Glomerular visceral epithelial cell (primary cell): ENCODE data around the gene SLC24A4.
A peak's percentile ranks its signal among the peaks of the same experiment; 100 is the strongest.

ENCODE experiments used
- DNase-seq: peaks from one replicate; pipeline ENCODE4 v3.0.0-alpha.2; 2016; ENCODE audit errors: extremely low spot score

The SLC24A4 gene

DNA sequence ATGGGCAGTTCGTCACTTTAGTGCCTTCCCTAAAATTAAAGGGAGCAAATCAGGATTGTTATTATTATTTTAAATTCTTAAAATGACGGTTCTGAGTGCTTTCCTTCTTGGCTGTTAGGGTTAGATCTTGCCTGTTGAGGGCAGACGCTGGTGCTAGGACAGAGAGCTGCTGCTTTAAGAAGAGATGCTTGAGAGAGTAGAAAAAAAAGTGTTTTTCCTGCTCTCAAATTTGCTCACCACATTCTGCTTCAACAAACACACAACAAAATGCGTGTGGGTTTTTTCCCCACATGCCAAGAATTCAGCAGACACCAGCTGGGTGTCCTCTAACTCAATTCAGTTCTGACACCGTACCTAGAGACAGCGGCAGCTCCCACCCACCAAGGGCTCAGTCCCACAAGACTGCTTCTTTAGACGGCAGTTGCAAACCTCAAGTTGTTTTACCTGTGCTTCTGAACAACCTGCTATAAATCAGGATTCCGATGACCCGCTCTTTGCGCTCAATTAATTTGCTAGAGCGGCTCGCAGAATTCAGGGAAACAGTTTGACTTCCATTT, 114.8 kb downstream of the SLC24A4 start:
- no peak for DNase-seq

DNA sequence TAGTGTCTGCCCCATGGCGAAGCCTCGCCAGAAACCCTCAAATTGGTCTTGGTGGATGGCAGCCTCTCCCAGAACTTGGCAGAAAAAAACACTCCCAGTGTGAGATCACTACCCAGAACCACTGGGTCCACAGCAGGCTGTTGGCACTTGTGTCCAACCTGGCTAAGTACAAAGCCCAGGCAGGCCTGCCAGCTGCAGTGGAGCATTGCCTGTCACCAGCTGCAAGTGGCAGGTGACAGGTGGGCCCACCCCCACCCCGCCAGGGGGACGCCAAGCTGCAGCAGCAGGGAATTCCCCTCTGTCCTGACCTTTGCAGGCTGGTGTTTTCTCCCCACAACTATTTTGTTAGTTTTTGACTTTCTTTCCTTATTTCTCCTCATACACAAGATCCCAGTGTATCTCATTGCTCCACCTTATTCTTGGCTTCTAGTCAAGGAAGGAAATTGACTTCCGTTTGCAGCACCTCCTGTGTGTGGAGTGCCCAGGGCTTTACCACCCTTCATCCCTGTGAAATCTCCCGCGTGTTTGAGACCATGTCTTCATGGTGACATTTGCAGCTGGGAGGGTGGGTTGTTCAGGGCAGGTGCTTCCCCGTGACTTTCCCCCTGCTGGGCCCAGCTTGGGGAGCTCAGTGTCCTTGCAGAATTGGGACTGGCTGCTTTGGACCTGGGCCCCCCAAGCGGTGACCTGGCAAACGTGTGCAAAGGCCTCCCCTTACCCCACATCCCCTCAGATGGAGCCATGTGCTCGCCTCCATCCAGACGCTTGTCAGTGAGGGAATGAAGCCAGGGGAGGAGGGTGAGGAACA, 116.8 kb downstream of the SLC24A4 start:
- no peak for DNase-seq

DNA sequence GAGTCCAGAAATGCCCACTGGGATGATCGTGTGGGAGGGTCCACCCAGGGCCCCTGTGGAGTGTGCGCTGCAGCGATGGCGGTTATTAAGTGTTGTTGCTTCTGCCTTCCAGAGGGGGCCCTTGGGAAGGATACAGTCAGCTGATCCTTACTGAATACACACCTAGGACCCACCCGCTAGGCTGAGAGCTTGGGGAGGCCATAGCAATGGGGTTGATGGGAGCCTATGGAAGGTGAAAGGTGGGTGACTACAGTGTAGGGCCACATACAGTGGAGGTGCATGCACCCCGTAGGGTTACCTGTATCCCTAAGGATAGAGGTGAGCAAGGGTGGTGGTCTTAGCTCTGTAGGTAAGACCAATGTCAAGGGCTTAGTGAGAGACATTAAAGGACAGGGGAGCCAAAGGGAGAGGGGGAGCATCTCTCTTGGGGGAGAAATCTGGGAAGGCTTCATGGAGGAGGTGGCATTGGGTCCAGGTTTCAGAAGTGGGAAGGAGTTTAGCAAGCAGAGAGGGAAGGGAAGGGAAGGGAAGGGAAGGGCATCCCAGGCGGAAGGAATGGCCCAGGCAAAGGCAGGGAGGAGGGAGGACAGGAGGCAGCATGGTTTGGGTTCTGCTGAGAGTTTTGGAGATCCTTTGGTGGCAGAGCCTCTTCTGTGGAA, 117.5 kb downstream of the SLC24A4 start:
- DNase-seq, result no peak

DNA sequence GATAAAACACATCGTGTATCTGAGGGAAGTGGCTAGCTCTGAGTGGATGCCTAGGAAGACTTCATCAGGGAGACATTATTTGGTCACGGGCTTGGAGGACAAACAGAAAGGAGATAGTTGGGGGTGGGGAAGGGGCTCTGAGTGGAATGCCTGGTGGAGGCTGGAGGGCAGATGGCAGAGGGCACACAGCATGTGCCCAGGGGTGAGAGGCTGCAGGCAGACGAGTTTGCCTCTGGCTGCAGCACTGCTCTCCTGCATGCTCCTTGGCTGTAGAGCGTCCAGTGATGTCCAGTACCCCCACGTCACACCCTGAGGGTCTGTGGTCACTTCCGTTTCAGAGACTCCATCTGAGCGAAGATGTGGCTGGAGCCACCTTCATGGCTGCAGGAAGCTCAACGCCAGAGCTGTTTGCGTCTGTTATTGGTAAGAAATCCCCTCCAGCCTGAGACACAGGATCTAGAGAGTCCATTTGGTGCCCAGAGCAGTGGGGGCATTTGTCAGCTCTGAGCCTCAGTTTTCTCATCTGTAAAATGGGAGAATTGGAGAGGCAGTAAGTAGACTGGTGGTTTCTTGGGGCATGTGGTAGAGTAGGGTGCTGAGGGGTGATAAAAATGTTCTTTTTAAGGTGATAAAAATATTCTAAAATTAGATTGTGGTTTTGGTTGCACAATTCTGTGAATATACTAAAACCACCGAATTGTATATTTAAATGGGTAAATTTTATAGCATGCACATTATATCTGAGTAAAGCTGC, 119.0 kb downstream of the SLC24A4 start:
- DNase-seq, result no peak

DNA sequence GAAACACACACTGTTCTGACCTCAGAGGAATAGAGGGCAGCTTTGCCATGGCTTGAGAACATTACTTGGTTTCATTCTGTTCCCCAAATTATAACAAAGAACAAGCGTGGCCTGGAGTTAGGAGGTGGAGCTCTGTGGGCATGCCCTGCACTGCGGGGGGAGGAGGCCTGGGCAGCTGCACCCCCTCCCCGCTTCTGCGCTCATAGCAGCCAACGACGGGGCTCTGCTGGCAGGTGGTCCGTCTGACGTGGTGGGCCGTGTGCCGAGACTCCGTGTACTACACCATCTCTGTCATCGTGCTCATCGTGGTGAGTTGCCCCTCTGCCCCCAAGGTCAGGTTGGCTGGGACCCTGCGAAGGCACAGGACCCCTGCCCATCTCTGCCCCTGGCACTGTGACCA, 120.2 kb downstream of the SLC24A4 start:
- DNase-seq, result no peak

DNA sequence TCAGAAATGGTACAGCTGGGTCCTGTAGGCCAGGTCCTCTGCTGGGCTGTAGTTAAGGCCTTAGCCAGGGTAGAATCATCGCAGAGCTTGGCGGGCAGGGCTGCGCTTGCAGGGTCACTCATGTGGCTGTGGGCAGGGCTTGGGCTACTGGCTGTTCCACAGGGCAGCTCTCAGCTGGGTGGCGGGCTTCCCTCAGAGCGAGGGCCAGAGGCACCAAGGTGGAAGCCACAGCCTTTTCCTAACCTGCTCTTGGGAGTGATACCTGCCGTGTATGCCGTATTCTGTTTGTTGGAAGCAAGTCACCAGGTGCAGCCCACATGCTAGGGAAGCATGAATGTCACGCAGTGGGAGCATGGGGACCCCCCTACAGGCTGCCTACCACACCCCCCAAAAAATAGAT, 120.8 kb downstream of the SLC24A4 start:
- no peak for DNase-seq

DNA sequence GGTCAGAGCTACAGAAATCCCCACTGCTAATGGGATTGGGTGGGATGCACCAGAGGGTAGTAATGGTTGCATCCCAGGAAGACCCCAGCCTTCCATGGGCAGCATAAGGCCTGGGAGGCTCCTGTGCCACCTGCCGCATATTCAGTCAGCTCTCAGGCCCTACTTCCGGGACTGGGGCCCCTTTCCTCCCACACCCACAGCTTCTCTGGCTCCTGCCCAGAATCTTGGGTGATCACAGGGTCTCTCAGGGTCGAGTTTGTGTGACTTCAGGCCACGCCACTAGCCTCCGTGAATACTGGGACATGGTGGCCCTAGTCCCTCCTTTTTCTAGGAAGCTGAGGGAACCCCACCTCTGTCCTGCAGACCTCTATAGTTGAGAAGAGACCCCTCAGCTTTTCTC, 123.8 kb downstream of the SLC24A4 start:
- no peak for DNase-seq

DNA sequence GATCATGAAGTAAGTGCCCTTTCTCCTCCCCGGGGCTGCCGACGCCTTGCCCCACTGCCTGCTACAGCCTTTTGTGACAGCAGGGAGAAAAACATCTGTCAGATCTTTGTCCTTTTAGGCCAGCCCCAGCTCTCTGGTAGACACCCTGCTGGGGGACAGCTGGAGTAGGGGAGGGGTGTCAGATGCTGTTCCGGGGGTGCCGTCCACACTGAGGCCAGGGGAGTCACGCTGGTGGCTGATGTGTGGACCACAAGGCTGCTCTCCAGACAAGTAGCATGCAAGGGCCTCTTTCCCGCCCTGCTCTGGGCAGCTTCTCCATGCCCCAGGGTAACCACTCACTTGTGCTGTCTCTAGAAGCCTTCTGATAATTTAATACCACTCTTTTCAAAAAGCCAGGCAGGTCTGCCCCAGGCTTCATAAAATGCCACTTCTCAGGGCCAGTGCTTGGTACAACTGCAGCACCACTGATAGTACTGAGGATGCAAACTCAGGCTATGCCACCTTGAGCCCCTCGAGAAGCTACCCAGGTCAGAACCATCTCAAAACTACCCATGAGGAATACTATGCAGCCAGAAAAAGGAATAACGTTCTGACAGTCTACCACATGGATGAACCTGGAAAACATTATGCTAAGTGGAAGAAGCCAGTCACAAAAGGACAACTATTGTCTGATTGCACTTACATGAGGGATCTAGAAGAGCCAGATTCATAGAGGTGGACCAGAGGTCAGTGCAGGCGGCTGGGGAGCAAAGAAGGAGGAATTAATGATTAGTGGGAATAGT, 124.6 kb downstream of the SLC24A4 start:
- DNase-seq, result no peak

DNA sequence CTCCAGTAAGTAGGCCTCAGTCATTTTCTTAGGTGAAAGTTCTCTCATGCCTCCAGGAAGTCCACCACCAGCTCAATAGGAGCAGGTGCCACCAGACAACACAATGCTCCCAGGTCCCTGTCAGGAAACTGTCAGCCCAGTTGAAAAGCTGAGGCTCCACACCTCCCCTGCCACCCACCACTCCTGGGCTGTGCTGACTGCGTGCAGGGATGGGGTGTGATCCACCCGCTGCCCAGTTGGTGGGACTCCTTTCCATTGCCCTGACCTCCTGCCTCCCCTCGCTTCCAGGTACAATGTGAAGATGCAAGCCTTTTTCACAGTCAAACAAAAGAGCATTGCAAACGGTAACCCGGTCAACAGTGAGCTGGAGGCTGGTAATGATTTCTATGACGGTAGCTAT, 125.8 kb downstream of the SLC24A4 start:
- DNase-seq, result no peak

DNA sequence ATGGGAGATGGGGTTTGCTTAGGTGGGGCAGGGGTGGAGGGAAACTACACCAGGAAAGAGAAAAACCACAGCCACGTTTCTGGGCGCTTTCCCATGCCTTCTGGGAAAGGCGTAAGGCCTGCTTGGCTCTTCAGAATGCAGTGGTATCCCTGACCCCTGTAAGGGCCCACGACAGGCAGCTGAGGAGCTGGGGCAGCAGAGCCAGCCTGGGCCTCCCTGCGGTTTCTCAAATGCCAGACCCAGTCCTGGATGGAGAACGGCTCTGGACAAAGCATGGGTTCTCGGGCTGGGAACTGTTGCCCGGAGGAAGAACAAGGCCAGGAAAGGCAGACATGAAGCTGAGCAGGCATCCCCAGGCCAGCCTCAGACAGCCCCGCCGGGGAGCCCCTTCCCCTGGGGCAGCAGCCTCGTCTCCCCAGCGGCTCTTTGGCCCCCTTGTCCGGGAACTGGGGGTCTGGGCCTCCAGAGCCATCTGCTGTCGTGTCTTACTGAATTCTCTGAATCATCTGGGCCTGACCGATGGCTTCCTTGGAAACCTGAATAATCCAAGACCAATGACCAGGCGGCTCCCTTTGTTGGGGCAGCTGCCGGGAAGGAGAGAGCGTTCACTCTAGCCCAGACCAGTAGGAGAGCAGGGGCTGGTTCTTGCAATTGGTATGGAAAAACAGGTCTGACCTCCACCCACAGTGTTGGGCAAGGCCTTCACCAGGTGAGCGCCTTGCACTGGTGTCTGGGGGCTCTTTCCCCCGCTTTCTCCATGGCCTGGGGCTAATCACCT, 126.6 kb downstream of the SLC24A4 start:
- no peak for DNase-seq

DNA sequence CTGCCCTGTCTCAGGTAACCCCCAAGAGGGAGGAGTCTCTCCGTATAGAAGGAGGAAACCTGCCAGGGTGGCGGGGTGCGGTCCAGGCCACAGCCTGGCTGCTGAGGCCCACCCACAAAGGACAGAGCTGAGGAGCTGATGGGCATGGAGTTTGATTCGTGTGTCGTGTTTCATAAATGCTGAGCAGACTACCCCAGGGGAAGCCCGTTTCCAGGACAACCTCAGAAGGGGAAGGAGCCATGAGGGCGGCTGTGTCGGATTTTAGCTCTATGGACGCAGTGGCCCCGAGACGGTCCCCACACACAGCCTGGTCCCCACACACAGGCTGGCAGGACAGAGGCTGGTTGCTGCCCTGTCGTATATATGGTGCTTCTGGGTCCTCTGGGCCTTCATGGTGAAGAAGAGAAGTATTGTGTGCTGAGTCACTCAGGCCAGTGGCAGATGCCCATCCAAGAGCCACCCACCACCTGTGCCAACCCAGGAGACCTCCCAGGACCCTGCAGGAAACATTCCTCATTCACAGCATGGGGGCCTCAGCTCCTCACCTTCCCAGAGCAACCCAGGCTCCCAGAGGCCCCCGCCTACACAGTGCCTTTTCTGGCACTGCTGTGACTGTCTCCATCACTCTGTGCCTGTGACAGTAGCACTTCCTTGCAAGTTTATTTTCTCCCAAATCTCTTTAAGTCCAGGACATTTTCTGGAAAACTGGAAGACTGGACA, 127.5 kb downstream of the SLC24A4 start:
- DNase-seq, result no peak

DNA sequence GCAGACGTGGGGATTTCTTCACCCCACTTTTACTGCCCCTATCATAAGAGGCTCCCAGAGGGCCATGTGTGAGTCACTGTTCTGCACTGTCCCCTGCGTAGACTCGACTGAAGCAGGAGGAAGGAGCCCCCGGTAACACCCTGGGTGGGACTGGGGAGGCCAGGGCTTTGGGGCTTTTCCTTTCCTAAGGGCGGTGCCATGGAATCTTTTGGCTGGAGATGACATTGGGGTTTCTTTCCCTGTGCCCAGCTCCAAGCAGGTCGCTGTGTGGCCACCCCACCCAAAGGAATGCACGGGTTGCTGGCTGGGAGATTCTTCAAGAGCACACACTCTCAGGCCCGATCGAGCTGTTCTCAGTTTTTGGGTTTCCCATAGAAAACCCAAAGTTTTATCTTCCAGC, 128.3 kb downstream of the SLC24A4 start:
- no peak for DNase-seq

DNA sequence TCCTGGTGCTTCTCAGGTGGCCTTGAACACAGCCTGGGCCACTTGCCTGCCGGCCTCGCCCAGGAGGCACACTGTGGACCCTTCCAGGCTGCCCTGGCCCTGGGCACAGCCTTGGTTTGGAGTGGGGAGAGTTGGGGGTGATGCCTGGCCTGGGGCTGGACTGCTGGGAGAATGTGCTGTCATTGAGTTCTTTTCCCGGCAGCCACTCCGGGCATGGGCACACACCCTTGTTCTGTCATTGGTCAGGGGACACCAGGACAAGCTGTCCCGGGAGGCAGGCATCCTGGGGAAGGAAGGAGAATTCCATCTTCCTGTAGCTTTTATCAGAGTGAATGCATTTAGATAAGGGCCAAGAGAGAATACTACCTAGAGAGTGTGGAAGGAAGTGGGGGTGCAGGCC, 128.8 kb downstream of the SLC24A4 start:
- DNase-seq, result no peak

DNA sequence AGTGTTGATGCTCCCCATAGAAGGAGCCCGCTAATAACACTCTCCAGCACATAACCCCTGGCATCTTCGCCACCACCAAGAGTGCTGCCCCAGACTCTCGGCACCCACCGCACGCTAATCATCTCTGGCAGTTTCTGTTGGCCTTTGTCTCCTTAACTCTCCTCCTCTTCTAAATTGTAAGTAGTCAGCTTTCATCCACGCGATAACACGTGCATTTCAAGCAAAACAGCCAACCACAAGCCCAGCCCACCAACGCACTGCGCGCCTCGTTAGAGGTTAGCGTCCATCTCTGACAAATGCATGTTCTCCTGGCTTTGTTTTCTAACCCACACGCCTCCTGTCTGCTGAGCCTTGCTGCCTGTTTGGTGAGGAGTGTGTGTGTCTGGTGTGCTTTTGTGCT, 129.5 kb downstream of the SLC24A4 start:
- no peak for DNase-seq

DNA sequence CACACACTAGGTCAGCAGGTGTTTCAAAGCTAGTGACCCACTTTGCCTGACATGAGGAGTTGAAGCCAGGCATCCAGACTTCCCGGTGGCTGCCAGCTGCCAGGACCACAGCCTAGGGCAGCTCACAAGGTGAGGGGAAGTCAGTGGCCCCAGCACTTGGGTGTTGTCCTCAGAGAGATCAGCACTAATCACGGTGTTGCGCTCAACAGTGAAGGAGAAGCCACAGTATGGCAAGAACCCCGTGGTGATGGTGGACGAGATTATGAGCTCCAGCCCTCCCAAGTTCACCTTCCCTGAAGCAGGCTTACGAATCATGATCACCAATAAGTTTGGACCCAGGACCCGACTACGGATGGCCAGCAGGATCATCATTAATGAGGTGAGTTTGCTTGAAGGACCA, 130.7 kb downstream of the SLC24A4 start:
- no peak for DNase-seq

DNA sequence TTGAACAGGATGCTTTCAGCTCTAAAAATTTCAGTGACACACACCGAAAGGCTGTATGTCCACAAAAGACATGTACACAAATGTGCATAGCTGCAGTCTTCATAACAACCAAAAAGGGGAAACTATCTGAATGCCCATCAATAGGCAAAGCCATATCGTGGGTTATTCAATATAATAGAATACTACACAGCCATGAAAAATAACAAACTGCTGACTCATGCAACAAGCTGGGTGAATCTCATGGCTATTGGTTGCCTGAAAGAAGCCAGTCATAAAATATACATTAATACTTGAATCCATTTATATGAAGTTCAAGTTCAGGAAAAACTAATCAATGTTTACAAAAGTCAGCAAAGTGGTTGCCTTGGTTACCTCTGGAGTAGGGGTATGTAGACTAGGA, 132.3 kb downstream of the SLC24A4 start:
- no peak for DNase-seq

DNA sequence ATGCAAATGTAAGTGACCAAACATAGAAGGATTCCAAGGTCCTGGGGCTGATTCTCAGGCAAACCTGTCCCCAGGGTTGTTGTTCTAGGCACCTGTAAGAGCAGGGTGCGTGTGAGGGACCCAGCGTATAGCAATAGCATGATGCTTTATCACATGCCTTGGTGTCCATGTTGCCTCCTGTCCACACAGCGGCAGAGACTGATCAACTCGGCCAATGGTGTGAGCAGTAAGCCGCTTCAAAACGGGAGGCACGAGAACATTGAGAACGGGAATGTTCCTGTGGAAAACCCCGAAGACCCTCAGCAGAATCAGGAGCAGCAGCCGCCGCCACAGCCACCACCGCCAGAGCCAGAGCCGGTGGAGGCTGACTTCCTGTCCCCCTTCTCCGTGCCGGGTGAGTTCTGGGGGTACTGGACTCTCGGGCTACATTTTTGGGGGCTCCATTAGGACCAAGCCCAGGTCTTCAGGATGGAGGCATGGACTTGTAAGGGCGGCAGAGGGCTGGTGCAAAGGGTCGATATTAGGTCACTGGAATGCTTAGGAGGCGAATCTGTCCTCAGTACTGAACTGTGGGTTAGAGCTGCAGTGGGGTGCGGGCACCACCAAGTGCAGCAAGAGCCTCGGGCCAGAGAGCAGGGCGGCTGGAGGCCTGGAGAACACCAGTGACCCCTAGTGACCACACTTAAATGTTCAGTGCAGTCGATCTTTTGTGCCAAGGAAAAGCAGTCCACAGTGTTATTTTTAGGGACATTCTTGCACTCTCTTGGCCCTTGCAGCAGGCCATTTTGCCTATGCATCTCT, 133.4 kb downstream of the SLC24A4 start:
- DNase-seq, result peak; percentile 66

DNA sequence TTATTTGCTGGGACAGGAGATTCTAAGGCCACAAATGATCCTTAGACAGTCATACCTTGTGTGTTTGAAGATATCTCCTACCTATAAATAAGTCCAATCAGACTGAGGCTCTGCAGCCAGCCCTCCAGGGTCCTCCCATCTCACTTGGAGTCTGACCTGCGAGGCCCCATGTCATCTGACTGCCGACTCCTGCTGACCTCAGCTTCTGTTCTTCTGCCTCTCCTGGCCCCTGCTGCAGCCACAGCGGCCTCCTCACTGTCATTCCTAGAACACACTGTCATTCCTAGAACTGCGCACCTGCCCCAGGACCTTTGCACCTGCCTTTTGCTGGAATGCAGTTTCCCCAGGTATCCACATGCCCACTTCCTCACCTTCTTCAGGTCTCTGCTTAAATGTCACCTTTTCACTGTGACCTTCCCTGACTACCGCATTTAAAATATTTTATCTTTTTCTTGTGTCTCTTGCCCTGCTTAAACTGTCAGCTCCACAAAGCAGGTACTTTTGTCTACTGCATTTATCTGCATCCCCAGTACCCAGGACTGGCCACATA, 134.1 kb downstream of the SLC24A4 start:
- DNase-seq, result no peak
